ENCODE results near the gene DNAH11.

DNA sequence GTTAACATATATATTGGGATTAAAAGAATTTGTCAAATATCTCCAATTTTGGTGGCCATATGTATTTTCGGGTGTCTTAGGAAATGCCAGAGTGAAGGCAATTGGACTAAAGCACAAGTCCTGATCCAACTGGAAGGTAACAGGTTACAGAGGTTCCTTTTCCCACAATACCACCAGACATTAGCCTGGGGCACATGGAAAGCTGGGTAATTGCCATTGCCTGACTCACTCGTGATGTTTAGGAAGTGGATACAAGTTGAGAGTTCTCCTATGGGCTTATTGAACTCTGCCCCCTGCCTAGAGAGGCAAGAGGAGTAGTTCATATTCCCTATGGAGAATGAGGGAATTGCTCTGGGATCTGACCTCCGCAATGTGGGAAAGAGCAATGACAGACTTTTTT, 5.7 kb downstream of the DNAH11 start:
- TF ChIP-seq, protein P1, sequence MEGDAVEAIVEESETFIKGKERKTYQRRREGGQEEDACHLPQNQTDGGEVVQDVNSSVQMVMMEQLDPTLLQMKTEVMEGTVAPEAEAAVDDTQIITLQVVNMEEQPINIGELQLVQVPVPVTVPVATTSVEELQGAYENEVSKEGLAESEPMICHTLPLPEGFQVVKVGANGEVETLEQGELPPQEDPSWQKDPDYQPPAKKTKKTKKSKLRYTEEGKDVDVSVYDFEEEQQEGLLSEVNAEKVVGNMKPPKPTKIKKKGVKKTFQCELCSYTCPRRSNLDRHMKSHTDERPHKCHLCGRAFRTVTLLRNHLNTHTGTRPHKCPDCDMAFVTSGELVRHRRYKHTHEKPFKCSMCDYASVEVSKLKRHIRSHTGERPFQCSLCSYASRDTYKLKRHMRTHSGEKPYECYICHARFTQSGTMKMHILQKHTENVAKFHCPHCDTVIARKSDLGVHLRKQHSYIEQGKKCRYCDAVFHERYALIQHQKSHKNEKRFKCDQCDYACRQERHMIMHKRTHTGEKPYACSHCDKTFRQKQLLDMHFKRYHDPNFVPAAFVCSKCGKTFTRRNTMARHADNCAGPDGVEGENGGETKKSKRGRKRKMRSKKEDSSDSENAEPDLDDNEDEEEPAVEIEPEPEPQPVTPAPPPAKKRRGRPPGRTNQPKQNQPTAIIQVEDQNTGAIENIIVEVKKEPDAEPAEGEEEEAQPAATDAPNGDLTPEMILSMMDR (IDR thresholded peaks at IDR 0.05): no peak
- TF ChIP-seq POLR2A (IDR thresholded peaks at IDR 0.05) (no peak), POLR2AphosphoS5 (IDR thresholded peaks at IDR 0.05) (no peak)

Data from upper lobe of left lung (tissue), 4 donors.